CD4-positive, alpha-beta T cell treated with Interleukin-2 at 100 ng/mL for 4 hours (primary cell): ENCODE measurements around the gene ATP1B4.

ENCODE experiments used
- DNase-seq: peaks from one replicate; pipeline ENCODE4 v3.0.0-alpha.2; 2020; ENCODE audit warnings: low spot score

The ATP1B4 gene

GRCh38 chrX:120361764-120362305, at the start of gene ATP1B4:
Gene ATP1B4 (plus strand): TSS chrX:120362089. CDS start chrX:120362169, 80 bp downstream.
- no peak for DNase-seq

- DNase-seq: no peak
Observed at GRCh38 chrX:120315776-120316175, 46.1 kb upstream of the ATP1B4 start.

- DNase-seq: no peak
Observed at GRCh38 chrX:120316587-120317283, 45.2 kb upstream of the ATP1B4 start.

GRCh38 chrX:120318411-120318810, 43.5 kb upstream of the ATP1B4 start:
- no peak for DNase-seq

- no peak for DNase-seq
Observed at GRCh38 chrX:120321520-120322281, 40.2 kb upstream of the ATP1B4 start.

GRCh38 chrX:120331116-120331515, 30.8 kb upstream of the ATP1B4 start:
- DNase-seq: no peak

GRCh38 chrX:120332394-120332793, 29.5 kb upstream of the ATP1B4 start:
- DNase-seq: no peak

- DNase-seq: no peak
Observed at GRCh38 chrX:120334151-120334550, 27.7 kb upstream of the ATP1B4 start.

GRCh38 chrX:120334603-120335002, 27.3 kb upstream of the ATP1B4 start:
- no peak for DNase-seq

- DNase-seq: no peak
Observed at GRCh38 chrX:120335289-120335688, 26.6 kb upstream of the ATP1B4 start.

GRCh38 chrX:120336899-120337298, 25.0 kb upstream of the ATP1B4 start:
- no peak for DNase-seq

GRCh38 chrX:120344566-120344965, 17.3 kb upstream of the ATP1B4 start:
- peak; percentile 9 for DNase-seq

GRCh38 chrX:120350450-120351138, 11.3 kb upstream of the ATP1B4 start:
- no peak for DNase-seq

GRCh38 chrX:120356084-120356483, 5.8 kb upstream of the ATP1B4 start:
- no peak for DNase-seq

- DNase-seq: no peak
Observed at GRCh38 chrX:120357186-120357585, 4.7 kb upstream of the ATP1B4 start.

GRCh38 chrX:120358737-120359456, 3.0 kb upstream of the ATP1B4 start:
- no peak for DNase-seq

- DNase-seq: peak; percentile 51
Observed at GRCh38 chrX:120365320-120365719, 3.4 kb downstream of the ATP1B4 start.

GRCh38 chrX:120365968-120366367, 4.1 kb downstream of the ATP1B4 start:
- DNase-seq: no peak

- no peak for DNase-seq
Observed at GRCh38 chrX:120366794-120367193, 4.9 kb downstream of the ATP1B4 start.

GRCh38 chrX:120367402-120368109, 5.7 kb downstream of the ATP1B4 start:
- no peak for DNase-seq

GRCh38 chrX:120372667-120373370, 10.9 kb downstream of the ATP1B4 start:
- no peak for DNase-seq
